GM19240 (cell line): ENCODE data around the gene TRO.

Experiments used
- DNase-seq: peaks from one replicate; pipeline ENCODE4 v3.0.0; 2011; ENCODE audit warnings: low spot score; ENCODE audit not compliant: insufficient read length

The TRO gene

DNA sequence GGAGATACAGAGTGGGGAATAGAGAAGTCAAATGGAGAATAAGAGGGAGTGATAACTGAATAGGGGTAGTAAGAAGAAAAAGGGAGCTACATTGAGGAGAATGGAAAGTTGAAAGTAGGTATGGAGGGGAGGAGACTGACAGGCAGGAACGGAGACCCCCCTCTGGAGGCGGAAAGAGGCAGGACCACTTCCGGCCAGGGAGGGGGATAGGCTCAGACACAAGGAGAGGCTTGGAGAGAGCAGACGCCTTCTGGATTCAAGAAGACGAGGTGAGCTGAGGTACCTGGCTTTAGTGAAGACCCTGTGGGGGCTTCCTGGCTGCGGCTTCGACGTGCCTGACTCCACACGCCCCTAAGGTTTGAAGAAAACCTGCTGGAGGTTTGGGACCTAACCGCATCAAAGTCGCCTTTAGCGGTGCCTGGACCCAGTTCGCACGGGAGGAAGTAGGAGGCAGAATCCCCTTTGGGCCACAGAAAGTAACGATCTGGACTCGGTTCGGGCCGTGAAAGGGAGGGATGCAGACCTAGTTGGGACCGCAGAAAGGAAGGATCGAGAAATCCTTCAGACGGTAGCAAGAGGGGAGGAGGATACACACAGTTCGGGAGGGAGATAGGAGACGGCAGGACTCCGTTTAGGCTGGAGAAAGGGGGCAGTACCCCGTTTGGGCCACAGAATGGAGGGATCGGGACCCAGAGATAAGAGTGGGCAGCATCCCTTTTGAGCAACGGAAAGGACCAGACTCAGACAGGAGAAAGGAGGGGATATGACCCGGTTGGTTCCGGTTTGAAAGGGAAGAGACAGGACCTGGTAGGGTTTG is at the start of gene TRO:
TSS of gene TRO (plus strand) at position 215 of the 817 bp plus-strand sequence. CDS start 1,423 bp downstream, outside the sequence.
- DNase-seq: no peak

DNA sequence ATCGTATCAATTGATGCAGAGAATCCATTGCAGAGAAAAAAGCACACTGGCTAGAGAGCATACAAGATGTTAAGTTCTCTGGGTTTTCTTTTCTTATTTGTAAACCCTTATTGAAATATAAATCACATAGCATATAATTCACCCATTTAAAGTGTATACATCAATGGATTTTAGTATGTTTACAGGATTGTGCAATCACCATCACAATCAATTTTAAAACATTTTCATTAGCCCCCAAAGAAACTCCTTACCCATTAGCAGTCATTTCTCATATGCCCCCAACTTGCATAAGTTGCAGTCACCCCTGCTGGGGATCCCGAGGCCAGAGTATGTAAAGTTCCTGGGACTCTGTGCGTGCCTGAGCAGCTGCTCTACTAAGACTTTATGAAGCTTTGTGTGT is 34.9 kb upstream of the TRO start:
- no peak for DNase-seq

- DNase-seq: no peak
Observed at GRCh38 chrX:54891573-54891972, 29.1 kb upstream of the TRO start.

DNA sequence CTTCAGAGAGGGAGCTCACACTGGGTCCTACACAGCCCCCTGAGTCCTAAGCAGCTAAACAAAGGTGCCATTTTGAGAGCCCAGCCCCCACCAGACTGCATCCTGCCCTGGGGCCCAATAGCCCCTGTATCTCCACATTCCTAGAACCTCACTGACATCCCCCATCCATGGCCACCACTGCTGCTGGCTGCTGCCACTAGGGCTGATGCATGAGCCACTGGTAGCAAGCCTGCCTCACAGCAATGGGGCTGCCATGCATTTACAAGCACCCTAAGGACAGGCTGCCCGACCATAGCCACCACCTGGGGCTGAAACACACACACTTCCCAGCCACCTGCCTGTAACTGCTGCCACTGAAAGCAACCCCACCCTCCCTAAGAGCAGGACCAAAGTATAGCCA is 26.5 kb upstream of the TRO start:
- no peak for DNase-seq

GRCh38 chrX:54909941-54910340 is 10.7 kb upstream of the TRO start:
- DNase-seq: no peak

DNA sequence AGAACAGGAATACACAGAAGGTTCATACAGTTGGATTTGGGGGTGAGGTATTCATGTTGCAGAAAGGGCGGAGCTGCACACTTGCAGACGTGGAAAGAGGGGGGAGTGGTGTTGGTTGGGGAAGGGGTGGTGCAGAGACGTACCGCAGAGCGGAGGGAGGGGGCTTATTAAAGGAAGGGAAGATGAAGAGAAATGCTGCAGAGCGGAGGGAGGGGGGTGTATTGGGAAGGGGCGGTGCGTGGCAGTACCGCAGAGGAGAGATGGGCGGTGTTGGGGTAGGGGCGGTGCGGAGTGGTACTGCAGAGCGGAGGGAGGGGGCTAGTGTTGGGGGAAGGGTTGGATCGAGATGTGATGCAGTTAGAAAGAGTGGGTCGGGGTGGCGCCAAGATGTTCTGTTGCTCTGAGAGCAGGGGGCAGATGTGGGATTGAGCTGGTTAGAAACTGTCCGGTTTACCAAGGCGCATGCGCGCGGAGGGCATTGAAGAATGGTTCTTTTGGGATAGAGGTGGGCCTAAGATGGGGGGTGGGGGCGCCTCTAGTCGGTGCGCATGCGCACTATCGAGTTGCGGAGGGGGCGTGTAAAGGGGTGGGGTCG is 900 bp downstream of the TRO start:
- DNase-seq: no peak

GRCh38 chrX:54922547-54922946 is 1.9 kb downstream of the TRO start:
- no peak for DNase-seq

- DNase-seq: no peak
Observed at GRCh38 chrX:54923376-54923775, 2.8 kb downstream of the TRO start.

GRCh38 chrX:54926978-54927377 is 6.4 kb downstream of the TRO start:
- no peak for DNase-seq

DNA sequence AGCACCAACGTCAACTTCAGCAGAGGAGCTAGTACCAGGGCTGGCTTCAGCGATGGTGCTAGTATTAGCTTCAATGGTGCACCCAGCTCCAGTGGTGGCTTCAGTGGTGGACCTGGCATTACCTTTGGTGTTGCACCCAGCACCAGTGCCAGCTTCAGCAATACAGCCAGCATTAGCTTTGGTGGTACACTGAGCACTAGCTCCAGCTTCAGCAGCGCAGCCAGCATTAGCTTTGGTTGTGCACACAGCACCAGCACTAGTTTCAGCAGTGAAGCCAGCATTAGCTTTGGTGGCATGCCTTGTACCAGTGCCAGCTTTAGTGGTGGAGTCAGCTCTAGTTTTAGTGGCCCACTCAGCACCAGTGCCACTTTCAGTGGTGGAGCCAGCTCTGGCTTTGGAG is 8.3 kb downstream of the TRO start:
- no peak for DNase-seq

- no peak for DNase-seq
Observed at GRCh38 chrX:54930291-54931049, 9.8 kb downstream of the TRO start.

DNA sequence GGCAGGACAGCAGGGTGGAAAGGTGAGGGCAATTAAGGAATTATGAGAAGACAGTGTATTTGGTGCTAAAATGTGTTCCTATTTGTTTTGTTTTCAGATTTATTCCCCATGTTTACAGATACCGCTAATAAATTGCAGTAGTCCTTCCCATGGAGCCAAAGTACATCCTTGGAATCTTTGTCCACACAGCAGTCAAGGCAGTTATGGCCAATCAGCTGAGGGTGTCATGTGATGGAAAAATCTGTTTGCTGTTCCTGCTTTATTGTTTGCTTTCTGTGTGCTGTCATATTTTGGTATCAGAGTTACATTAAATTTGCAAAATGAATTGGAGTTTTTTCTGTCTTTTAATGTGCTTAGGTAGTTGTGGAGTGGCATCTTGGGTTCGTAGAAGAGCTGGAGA is 10.5 kb downstream of the TRO start:
- no peak for DNase-seq

DNA sequence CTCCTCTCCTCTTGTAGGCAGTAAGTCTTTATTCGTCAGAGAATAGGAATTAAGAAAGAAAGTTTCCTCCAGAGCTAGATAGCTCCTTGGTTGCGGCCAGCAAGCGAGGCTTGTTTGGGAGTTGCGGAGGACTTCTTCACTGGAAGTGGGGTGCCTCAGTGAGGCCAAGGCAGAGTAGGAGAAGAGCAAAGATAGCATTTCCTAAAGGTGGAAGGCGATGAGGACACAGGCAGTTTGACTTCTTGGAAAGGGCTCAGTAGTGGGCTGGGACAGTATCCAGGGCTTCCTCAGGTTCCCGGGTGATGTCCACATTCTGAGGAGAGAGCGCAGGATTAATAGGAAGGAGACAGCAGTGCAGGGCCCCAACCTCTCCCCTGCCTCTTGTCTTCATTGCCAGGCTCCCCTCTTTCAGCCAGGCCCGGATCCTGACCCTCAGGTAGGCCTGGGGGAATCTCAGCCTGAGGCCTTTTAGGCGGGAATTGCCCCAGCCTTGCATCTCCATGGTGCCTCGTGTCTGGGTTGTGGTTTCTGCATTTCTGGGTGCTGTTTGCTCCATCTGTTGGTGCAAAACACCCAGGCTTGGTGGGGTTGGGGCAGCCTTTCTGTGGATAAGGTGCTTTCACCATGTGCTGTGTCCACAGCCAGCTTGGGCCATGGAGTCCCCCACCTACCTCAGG is 12.7 kb downstream of the TRO start:
- DNase-seq: no peak

GRCh38 chrX:54934058-54934457 is 13.4 kb downstream of the TRO start:
- DNase-seq: no peak

GRCh38 chrX:54934890-54935289 is 14.3 kb downstream of the TRO start:
- DNase-seq: no peak

DNA sequence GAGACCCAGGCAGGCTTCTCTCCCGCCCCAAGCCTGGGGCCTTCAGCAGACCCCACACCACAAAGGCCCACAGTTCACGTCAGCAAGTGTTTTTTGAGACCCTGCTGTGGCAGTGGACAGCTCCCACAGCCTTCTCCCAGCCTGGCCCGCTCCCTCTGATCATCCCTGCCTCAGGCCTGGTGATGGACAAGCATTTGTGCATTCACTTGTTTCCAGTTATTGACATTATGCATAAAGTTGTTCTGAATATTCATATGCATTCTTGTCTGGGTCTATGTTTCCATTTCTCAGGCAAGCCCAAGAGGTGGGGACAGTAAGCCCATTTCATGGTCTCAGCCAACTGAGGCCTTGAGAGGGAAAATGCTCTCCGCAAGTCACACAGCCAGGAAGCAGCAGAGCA is 14.7 kb downstream of the TRO start:
- DNase-seq: no peak

DNA sequence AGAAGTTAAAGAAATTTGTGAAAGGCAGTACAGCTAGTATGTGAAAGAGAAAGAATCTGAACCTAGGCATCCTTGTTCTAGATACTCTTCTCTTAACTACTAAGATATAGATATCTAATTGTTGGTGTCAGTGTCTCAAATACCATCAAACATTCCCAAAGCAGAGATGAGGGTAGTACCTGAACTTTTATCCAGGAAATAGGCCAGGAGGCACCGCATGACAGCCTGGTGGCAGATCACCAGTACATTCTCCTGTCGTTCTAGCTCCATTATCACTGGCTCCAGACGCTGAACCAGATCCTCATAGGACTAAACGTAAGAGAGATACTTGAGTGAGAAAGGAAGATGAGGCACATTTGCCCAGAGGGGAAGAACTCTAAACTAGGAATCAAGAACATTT is 16.8 kb downstream of the TRO start:
- no peak for DNase-seq

DNA sequence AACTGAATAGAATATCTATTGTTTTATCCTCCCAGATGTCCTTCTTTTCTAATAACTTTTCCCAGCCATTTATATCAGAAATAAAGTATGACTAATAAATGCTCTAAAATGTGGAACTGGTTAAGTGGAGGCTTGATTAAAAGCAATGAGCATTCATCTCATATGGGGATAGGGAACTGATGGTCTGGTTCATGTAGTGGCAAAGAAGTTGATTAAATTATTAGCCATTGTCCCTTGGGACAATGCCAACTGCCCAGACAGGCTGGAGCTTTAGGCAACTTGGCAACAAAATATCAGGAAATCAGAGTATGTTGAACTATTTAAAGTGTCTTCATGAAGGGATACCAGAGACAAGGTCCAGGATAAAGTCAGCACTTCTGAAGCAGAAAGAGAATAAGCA is 24.2 kb downstream of the TRO start:
- no peak for DNase-seq

GRCh38 chrX:54945224-54945623 is 24.6 kb downstream of the TRO start:
- DNase-seq: no peak

DNA sequence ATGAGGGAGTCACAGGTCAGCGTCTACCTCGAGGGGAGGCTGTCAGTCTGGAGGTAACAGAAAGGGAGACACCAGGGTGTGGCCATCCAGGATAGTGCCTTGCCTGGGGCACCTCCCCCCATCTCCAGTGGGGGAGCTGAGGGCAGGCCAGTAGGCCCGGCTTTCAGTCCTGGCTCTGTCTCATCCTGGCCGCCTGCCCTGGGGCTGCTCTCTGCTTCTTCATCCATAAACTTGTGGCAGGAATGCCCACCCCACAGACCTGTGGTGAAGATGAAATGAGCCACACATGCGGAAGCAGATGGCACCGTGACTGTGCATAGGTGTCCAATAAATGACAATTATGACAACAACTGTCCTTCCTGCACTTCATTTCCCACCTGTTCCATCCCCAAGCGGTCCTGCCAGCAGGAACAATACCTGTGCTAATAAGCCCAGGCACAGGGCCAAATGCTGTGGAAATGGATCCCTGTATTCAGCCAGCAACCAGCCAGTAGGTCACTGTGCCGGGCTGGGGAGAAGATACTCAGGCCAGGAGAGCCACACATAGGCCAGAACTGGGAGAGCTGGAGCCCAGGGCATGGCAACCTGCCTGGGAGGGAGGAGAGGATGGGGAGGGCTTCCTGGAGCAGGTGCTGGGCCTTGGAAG is 30.2 kb downstream of the TRO start:
- DNase-seq: no peak

- no peak for DNase-seq
Observed at GRCh38 chrX:54961750-54962149, 41.1 kb downstream of the TRO start.
